Activated CD8-positive, alpha-beta T cell treated with anti-CD3 and anti-CD28 coated beads, Interleukin-2, amount 10 ng/mL, durations not matched to agents 7 days and 5 days (primary cell): Measurements from ENCODE around the gene ABCC3. TPM values are rescaled to one million over a fixed set of nuclear protein-coding genes. Genes with fewer than 3 reads are reported as not detected.
"Not testable (repeated sequence)": the region's sequence is repeated elsewhere in the genome, so short reads cannot be mapped to it uniquely, and the experiment has no call there.

Source experiments
- ATAC-seq: fragments of 150-1000 bp; cut with Tn5 transposase; one replicate; pipeline ENCODE4 v1.10.0; 2021; ENCODE audit warnings: moderate library complexity
- CTCF ChIA-PET: fragments of 350-600 bp; sonication (Branson Sonifier 250); formaldehyde crosslinking; loops from one replicate; lab custom pipeline; 2021; ENCODE audit warnings: antibody characterized with exemption; lab: Charles Lee
- POLR2A ChIA-PET: fragments of 350-600 bp; sonication (Branson Sonifier 250); formaldehyde crosslinking; loops from one replicate; lab custom pipeline; 2021; ENCODE audit warnings: antibody characterized with exemption; lab: Charles Lee
- DNase-seq: peaks from one replicate; pipeline ENCODE4 v3.0.0-alpha.2; 2020
- H3K27ac Mint-ChIP-seq: one replicate; pipeline ENCODE4 v1.8.0; 2021; ENCODE audit warnings: mild to moderate bottlenecking, mixed read lengths
- H3K27me3 Mint-ChIP-seq: one replicate; pipeline ENCODE4 v1.8.0; 2021; ENCODE audit warnings: low read depth, mixed read lengths
- H3K36me3 Mint-ChIP-seq: one replicate; pipeline ENCODE4 v1.8.0; 2021; ENCODE audit warnings: low read depth, mixed read lengths
- H3K4me1 Mint-ChIP-seq: one replicate; pipeline ENCODE4 v1.8.0; 2021; ENCODE audit warnings: low read depth, mixed read lengths
- H3K4me3 Mint-ChIP-seq: one replicate; pipeline ENCODE4 v1.8.0; 2021; ENCODE audit warnings: mild to moderate bottlenecking, mixed read lengths
- H3K9me3 Mint-ChIP-seq: one replicate; pipeline ENCODE4 v1.8.0; 2022; ENCODE audit warnings: mixed read lengths; ENCODE audit not compliant: insufficient read depth
- total RNA-seq, 2 experiments: library from RNA; stranded (reverse); gene quantifications; one replicate each; pipeline ENCODE4 v1.2.3, GENCODE V29; 2021

ABCC3 gene
- total RNA-seq, 2 experiments from 2014 or later: not detected

GRCh38 chr17:50696365-50696879 is 61.7 kb downstream of the ABCC3 start:
- H3K4me1 Mint-ChIP-seq: peaks cover 20% of the 10 kb centered on the region
- CTCF ChIA-PET: interaction anchor here (1.2 to 2.1 kb wide), 5 partner anchors 8 to 66 kb away, joined by 4 to 7 read pairs (median 5); partner anchors contain the start of gene ANKRD40
- ATAC-seq: no peak
- no peak overlapping the region for H3K4me3 Mint-ChIP-seq
- no peak for DNase-seq
- POLR2A ChIA-PET: interaction anchor here (0.9 kb wide), 1 partner anchor 22 kb away, joined by 3 read pairs; the partner anchor contains the start of gene LUC7L3
- H3K9me3 Mint-ChIP-seq: no peaks in the 10 kb centered on the region
- H3K36me3 Mint-ChIP-seq: peaks cover 53% of the 10 kb centered on the region
- peak overlapping the region; percentile 3 for H3K27ac Mint-ChIP-seq
- H3K27me3 Mint-ChIP-seq: no peaks in the 10 kb centered on the region

DNA sequence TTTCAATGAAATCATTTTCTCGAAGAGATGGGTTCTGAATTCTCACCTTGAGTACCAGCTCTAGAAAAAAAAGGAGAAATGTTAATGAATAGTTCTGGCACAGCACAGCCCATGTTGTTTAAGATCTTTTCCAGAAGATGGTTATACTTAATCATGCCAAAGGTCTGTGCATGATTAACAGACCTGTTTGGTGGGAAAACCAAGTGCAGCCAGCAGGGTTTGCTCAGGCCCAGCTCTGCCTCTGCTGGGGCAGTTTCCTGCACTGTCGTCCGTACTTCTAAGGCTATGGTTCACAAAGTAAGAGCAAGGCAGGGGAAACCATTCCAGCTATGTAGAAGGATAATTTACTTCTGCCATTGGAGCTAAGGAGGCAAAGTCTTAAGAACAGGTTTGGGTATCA is 62.4 kb downstream of the ABCC3 start:
- Mint-ChIP-seq H3K27ac (peak overlapping the region; percentile 74), H3K9me3 (no peaks in the 10 kb centered on the region), H3K4me3 (no peak overlapping the region), H3K36me3 (peaks cover 53% of the 10 kb centered on the region), H3K4me1 (peaks cover 26% of the 10 kb centered on the region), H3K27me3 (no peaks in the 10 kb centered on the region)
- DNase-seq: no peak
- no peak for ATAC-seq
- ChIA-PET CTCF (interaction anchor here (0.9 to 2.1 kb wide), 5 partner anchors 9 to 71 kb away, joined by 3 to 7 read pairs (median 4); partner anchors contain the start of gene ANKRD40), POLR2A (interaction anchor here (0.9 kb wide), 1 partner anchor 22 kb away, joined by 3 read pairs; the partner anchor contains the start of gene LUC7L3)

DNA sequence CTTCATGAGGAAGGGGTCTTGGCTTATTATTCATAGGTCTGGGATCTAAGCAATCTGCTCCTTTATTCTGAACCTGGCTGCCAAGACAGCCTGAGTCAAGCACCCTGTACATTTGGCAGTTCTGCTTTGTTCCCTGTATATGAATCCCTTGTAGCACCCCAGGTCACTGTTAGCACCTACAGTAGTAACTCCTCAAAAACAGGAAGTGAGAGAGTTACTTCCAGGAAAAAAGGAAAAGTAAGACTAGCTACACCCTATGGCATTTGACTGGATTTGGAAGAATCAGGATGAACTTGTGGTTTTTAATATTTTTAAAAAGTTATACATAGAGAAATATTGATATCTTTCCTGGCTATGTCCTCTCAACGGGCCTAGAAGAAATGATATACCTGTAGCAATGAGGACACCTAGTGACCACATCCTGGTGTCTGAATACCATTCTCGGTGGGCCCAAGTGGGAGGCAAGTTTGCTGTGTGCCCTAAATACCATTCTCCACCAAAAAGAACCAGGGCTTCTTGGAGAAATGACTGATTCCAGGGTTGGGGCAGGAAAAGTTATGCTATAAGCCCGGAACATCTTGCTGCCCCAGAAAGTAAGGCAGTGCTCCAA is 63.1 kb downstream of the ABCC3 start:
- ATAC-seq: no peak
- no peaks in the 10 kb centered on the region for H3K27me3 Mint-ChIP-seq
- POLR2A ChIA-PET: no interaction called here
- H3K27ac Mint-ChIP-seq: peak overlapping the region; percentile 75
- CTCF ChIA-PET: interaction anchor here (0.9 to 2.1 kb wide), 5 partner anchors 9 to 72 kb away, joined by 3 to 7 read pairs (median 4); partner anchors contain the start of gene ANKRD40
- no peak overlapping the region for H3K4me3 Mint-ChIP-seq
- peak; percentile 32 for DNase-seq
- no peaks in the 10 kb centered on the region for H3K9me3 Mint-ChIP-seq
- peaks cover 30% of the 10 kb centered on the region for H3K4me1 Mint-ChIP-seq
- peaks cover 54% of the 10 kb centered on the region for H3K36me3 Mint-ChIP-seq

DNA sequence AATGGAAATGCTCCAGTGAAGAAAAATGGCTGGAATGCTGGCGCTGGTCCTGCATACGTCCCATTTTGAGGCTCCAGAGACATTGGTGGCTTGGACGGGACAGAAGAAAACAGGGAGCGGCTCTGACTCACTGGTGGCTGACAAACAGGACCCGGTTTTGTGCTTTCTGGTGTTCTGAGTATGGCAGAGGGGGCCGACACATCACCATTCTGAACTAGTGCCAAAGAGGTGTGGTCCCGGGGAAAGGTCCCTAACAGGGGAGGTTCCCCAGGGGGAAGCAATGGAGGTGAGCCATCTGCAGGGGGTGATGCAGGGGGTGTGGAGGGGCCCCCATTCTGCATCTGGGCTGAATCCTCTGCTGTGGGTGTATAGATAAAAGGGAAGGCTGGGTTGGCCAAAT is 64.7 kb downstream of the ABCC3 start:
- peaks cover 40% of the 10 kb centered on the region for H3K4me1 Mint-ChIP-seq
- ChIA-PET CTCF (no interaction called here), POLR2A (interaction anchor here (1.4 kb wide), 1 partner anchor 8 kb away, joined by 7 read pairs; the partner anchor contains the start of gene ANKRD40)
- H3K27ac Mint-ChIP-seq: no peak overlapping the region
- H3K36me3 Mint-ChIP-seq: peaks cover 59% of the 10 kb centered on the region
- no peaks in the 10 kb centered on the region for H3K27me3 Mint-ChIP-seq
- no peak overlapping the region for H3K4me3 Mint-ChIP-seq
- H3K9me3 Mint-ChIP-seq: no peaks in the 10 kb centered on the region
- DNase-seq (no peak), ATAC-seq (no peak)

GRCh38 chr17:50703162-50703561 is 68.5 kb downstream of the ABCC3 start:
- DNase-seq: no peak
- no peak overlapping the region for H3K4me3 Mint-ChIP-seq
- ATAC-seq: no peak
- peaks cover 49% of the 10 kb centered on the region for H3K4me1 Mint-ChIP-seq
- H3K27ac Mint-ChIP-seq: no peak overlapping the region
- peaks cover 55% of the 10 kb centered on the region for H3K36me3 Mint-ChIP-seq
- POLR2A ChIA-PET: interaction anchor here (1.2 kb wide), 1 partner anchor 15 kb away, joined by 3 read pairs; no protein-coding TSS in a partner anchor
- CTCF ChIA-PET: interaction anchor here (0.6 to 2.3 kb wide), 2 partner anchors 31 to 73 kb away, joined by 5 to 12 read pairs; no protein-coding TSS in a partner anchor
- H3K27me3 Mint-ChIP-seq: no peaks in the 10 kb centered on the region
- no peaks in the 10 kb centered on the region for H3K9me3 Mint-ChIP-seq

DNA sequence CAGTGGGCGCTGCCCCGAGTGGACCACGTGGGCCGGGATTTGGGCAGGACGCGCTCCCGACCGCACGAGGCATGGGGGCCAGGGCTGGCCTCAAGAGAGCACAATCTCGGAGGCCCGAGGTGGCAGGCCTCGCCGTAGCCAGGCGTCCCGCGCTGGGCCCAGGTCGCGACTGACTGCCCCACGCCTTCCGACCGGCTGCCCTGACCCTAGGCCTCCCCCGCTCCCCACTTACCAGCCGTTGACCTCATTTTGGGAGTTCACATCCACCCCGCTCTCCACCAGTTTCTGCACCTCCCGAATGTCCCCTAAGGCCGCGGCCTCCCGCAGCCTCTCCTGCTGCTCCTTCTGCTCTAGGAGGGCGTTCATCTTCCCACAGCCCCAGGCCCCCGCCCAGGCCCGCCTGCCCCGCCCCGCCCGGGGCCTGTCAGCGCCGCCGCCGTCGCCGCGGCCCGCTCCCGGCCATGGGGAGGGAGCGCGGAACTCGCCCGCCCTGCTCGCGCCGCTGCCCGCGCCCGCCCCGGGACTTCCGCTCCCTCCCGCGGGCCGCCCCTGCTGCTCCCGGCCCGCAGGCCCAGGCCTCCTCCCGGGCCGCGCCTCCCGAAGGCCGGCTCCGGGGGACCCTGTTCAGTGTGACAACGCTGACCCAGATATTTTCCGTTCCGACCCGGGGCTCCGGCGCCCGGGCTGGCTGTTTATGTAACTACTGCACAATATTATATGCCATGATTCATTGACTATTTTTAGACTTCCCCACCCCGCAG is 72.8 kb downstream of the ABCC3 start, which contains the start of gene ANKRD40:
ANKRD40 (minus strand) TSS at position 626 of the 761 bp plus-strand sequence; CDS start at position 366, 260 bp downstream.
- Mint-ChIP-seq H3K4me1 (peaks cover 53% of the 10 kb centered on the region), H3K9me3 (no peaks in the 10 kb centered on the region), H3K36me3 (peaks cover 33% of the 10 kb centered on the region), H3K4me3 (peak within 1 kb of the TSS; percentile 95), H3K27me3 (peaks cover 2% of the 10 kb centered on the region), H3K27ac (peak within 1 kb of the TSS; percentile 96)
- ATAC-seq (peak; percentile 88), DNase-seq (peak; percentile 92)
- ChIA-PET CTCF (interaction anchor here (0.8 to 2.5 kb wide), 8 partner anchors 11 to 309 kb away, joined by 3 to 6 read pairs (median 4); partner anchors contain the start of gene SPATA20), POLR2A (interaction anchor here (0.6 to 3.4 kb wide), 9 partner anchors 9 to 447 kb away, joined by 3 to 31 read pairs (median 6); partner anchors contain the start of gene LUC7L3)

- DNase-seq (peak; percentile 27), ATAC-seq (no peak)
- H3K9me3 Mint-ChIP-seq: no peaks in the 10 kb centered on the region
- peaks cover 28% of the 10 kb centered on the region for H3K36me3 Mint-ChIP-seq
- peaks cover 2% of the 10 kb centered on the region for H3K27me3 Mint-ChIP-seq
- H3K4me1 Mint-ChIP-seq: peaks cover 51% of the 10 kb centered on the region
- ChIA-PET CTCF (interaction anchor here (0.8 to 2.5 kb wide), 10 partner anchors 10 to 310 kb away, joined by 3 to 6 read pairs (median 4); partner anchors contain the start of gene SPATA20), POLR2A (interaction anchor here (0.5 to 3.4 kb wide), 9 partner anchors 9 to 446 kb away, joined by 3 to 31 read pairs (median 6); partner anchors contain the start of gene LUC7L3)
- H3K4me3 Mint-ChIP-seq: peak overlapping the region; percentile 95
- peak overlapping the region; percentile 92 for H3K27ac Mint-ChIP-seq
Measured at GRCh38 chr17:50708050-50709000, 73.6 kb downstream of the ABCC3 start.

DNA sequence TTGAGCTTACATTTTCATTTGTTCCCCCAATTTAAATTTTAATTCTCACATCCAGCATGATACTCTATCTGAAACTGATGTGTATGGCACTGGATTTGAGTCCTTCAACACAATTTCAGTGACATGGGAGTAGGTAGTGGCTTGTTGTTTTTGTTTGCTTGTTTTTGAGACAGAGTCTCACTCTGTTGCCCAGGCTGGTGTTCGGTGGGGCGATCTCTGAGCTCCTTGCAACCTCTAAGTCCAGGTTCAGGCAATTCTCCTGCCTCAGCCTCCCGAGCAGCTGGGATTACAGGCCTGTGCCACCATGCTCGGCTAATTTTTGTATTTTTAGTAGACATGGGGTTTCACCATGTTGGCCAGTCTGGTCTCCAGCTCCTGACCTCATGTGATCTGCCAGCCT is 74.4 kb downstream of the ABCC3 start:
- ATAC-seq, DNase-seq, H3K9me3 Mint-ChIP-seq, H3K27me3 Mint-ChIP-seq: not testable (repeated sequence)
- ChIA-PET CTCF (interaction anchor here (0.6 to 2.5 kb wide), 8 partner anchors 9 to 837 kb away, joined by 3 to 6 read pairs (median 4); partner anchors contain the start of gene SPATA20), POLR2A (interaction anchor here (1.1 to 3.4 kb wide), 6 partner anchors 8 to 149 kb away, joined by 3 to 31 read pairs (median 8); partner anchors contain the start of gene LUC7L3)
- Mint-ChIP-seq H3K36me3 (peaks cover 21% of the 10 kb centered on the region), H3K27ac (peak overlapping the region; percentile 92), H3K4me3 (peak overlapping the region; percentile 95), H3K4me1 (peaks cover 43% of the 10 kb centered on the region)

DNA sequence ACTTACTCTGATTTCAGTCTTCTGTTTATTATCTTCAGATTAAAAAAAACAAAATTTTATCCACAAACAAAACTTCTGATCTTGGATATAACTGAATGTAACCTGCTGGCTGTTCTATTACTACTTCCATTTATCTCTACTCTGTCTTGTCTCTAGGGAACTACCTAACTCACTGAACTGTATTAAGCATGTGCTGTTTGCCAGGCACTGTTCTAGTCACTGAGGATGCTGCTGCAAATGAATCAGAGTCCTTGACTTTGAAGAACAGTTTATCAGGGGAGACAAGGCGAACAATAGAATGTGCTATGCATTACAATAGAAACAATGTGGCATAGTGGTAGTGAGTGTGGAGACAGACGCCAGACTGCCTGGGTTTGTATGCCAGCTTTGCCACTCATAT is 75.3 kb downstream of the ABCC3 start:
- peaks cover 39% of the 10 kb centered on the region for H3K4me1 Mint-ChIP-seq
- ATAC-seq (no peak), DNase-seq (no peak)
- POLR2A ChIA-PET: interaction anchor here (3.4 kb wide), 1 partner anchor 7 kb away, joined by 21 read pairs; no protein-coding TSS in a partner anchor
- H3K9me3 Mint-ChIP-seq: no peaks in the 10 kb centered on the region
- CTCF ChIA-PET: no interaction called here
- H3K27ac Mint-ChIP-seq: peak overlapping the region; percentile 43
- H3K4me3 Mint-ChIP-seq: peak overlapping the region; percentile 0
- peaks cover 16% of the 10 kb centered on the region for H3K36me3 Mint-ChIP-seq
- H3K27me3 Mint-ChIP-seq: peaks cover 7% of the 10 kb centered on the region

- H3K4me1 Mint-ChIP-seq: peaks cover 34% of the 10 kb centered on the region
- peaks cover 10% of the 10 kb centered on the region for H3K36me3 Mint-ChIP-seq
- H3K4me3 Mint-ChIP-seq: no peak overlapping the region
- DNase-seq (no peak), ATAC-seq (no peak)
- peaks cover 7% of the 10 kb centered on the region for H3K27me3 Mint-ChIP-seq
- CTCF ChIA-PET: no interaction called here
- POLR2A ChIA-PET: no interaction called here
- no peak overlapping the region for H3K27ac Mint-ChIP-seq
- no peaks in the 10 kb centered on the region for H3K9me3 Mint-ChIP-seq
Measured at GRCh38 chr17:50710650-50711049, 76.0 kb downstream of the ABCC3 start.
